Placental epithelial cell (primary cell): ENCODE measurements around the gene RPL7L1. TPM values are rescaled to one million over a fixed set of nuclear protein-coding genes. Genes with fewer than 3 reads are reported as not detected.

ENCODE experiments used
- total RNA-seq: library from RNA; depleted of rRNA; stranded (reverse); fragments of >200 nt; gene quantifications from 2 replicates; pipeline ENCODE4 v1.2.3, GENCODE V29; 2012

RPL7L1 gene
- 83.6 and 87.5 TPM in 2 replicates for total RNA-seq

GRCh38 chr6:42879372-42880239, at the start of gene RPL7L1:
TSS of gene RPL7L1 (plus strand) at chr6:42879616. CDS start at chr6:42879911, 295 bp downstream.

GRCh38 chr6:42915732-42916131, 36.3 kb downstream of the RPL7L1 start, which contains the start of gene PTCRA:
TSS of gene PTCRA (plus strand) at chr6:42916053. CDS start at chr6:42916070, 17 bp downstream.

GRCh38 chr6:42928986-42929820, 49.8 kb downstream of the RPL7L1 start, which contains the start of gene CNPY3:
TSS of gene CNPY3 (plus strand) at chr6:42929480. CDS start at chr6:42929571, 91 bp downstream.

Other genes starting within 250 kb of the RPL7L1 start
- 0.79 and 0.98 TPM in 2 replicates for gene PRPH2, start 157.0 kb upstream of the RPL7L1 start, total RNA-seq
- 34.2 and 36.3 TPM in 2 replicates for gene TBCC, start 133.5 kb upstream of the RPL7L1 start, total RNA-seq
- 6.1 and 7.5 TPM in 2 replicates for gene BICRAL, start 97.6 kb upstream of the RPL7L1 start, total RNA-seq
- not detected in 2 replicates for gene PTCRA, start 36.4 kb downstream of the RPL7L1 start, total RNA-seq
- 37.6 and 44.8 TPM in 2 replicates for gene CNPY3, start 49.9 kb downstream of the RPL7L1 start, total RNA-seq
- gene GNMT, start 81.1 kb downstream of the RPL7L1 start, total RNA-seq = 0.43 TPM in 1 of 2 replicates, not detected in the other
- 49.1 and 53.0 TPM in 2 replicates for gene PEX6, start 99.6 kb downstream of the RPL7L1 start, total RNA-seq
- 39.3 and 49.2 TPM in 2 replicates for gene PPP2R5D, start 105.0 kb downstream of the RPL7L1 start, total RNA-seq
- 57.7 and 59.3 TPM in 2 replicates for gene MEA1, start 134.3 kb downstream of the RPL7L1 start, total RNA-seq
- 81.7 and 147 TPM in 2 replicates for gene KLHDC3, start 134.6 kb downstream of the RPL7L1 start, total RNA-seq
- 41.6 and 59.4 TPM in 2 replicates for gene RRP36, start 142.0 kb downstream of the RPL7L1 start, total RNA-seq
- gene CUL7, start 174.2 kb downstream of the RPL7L1 start, total RNA-seq = 57.5 and 80.1 TPM in 2 replicates
- gene MRPL2, start 179.8 kb downstream of the RPL7L1 start, total RNA-seq = 22.8 and 28.1 TPM in 2 replicates
- 40.0 and 41.2 TPM in 2 replicates for gene KLC4, start 180.0 kb downstream of the RPL7L1 start, total RNA-seq
- 844 and 868 TPM in 2 replicates for gene PTK7, start 196.7 kb downstream of the RPL7L1 start, total RNA-seq